DLD1 (cell line): Measurements from ENCODE around the gene ANGPTL7.
"Not testable (repeated sequence)": the region's sequence is repeated elsewhere in the genome, so short reads cannot be mapped to it uniquely, and the experiment has no call there.

Source experiments
- in situ Hi-C: cut with HindIII; loops from 2 replicates; pipeline ENCODE4 v1.10.0; 2017; ENCODE audit warnings: low sequenced_read_pairs

Gene ANGPTL7, protein sequence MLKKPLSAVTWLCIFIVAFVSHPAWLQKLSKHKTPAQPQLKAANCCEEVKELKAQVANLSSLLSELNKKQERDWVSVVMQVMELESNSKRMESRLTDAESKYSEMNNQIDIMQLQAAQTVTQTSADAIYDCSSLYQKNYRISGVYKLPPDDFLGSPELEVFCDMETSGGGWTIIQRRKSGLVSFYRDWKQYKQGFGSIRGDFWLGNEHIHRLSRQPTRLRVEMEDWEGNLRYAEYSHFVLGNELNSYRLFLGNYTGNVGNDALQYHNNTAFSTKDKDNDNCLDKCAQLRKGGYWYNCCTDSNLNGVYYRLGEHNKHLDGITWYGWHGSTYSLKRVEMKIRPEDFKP

DNA sequence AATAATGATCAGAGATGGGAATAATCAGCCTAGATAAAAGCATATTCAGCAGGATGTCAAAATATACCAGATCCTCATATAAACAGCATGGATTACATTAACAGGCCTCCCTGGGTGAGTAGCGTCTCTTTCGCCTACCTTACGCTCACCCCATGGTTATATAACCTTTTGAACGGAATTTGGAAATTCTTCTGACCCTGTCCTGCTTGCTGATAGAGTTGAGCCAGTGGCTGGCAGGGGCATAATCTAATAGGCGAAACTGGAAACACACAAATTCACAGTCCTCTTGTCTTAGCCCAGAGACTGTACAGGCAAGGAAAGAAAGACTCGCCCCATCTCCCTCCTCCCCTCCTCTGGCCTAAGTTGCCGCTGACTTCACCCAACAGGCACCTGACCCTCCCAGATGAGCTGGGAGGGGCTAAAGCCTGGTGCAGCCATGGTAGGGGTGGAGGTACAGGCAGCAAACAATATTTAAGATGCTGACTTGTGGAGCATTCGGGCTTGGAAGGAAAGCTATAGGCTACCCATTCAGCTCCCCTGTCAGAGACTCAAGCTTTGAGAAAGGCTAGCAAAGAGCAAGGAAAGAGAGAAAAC lies at the start of gene ANGPTL7:
Gene ANGPTL7, plus strand, starts transcription at position 498 of the 594 bp plus-strand sequence. CDS start 225 bp downstream, outside the sequence.
- in situ Hi-C loops: no loop called here

DNA sequence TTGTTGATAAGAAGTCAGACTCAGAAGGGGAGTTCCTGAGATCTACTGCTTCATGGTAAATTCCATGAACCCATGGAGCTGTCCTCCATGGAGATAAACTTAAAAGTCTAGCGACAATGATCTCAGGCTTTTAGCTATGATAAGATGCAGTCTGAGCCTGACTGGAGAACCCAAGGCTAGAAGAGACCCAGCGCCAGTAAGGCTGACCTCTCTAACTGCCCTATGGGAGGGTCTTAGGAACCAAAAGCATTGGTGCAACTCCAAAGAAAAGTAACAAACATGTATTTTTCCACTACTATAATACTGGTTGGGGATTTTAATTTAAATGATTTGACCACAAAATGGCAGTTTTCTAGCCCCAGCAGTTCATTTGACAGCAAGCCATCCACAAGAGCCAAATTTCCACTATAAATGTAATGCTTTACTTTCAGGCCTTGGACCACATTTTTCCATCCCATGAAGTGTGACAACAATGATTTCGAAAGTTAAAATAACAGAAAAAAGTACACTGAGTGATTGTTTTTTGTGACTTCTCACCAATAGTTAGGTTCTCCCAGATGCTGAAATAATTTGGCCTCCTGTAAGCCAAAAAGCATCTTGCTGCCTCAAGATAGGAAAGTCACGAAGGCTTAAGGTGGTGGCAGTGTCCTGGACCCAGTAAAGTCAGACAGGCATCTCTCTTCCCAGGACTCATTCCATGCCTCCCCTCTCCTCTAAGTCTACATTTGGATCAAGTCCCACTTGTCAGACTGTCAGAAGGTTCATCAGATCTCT lies 46.4 kb upstream of the ANGPTL7 start:
- in situ Hi-C loops: no loop called here

DNA sequence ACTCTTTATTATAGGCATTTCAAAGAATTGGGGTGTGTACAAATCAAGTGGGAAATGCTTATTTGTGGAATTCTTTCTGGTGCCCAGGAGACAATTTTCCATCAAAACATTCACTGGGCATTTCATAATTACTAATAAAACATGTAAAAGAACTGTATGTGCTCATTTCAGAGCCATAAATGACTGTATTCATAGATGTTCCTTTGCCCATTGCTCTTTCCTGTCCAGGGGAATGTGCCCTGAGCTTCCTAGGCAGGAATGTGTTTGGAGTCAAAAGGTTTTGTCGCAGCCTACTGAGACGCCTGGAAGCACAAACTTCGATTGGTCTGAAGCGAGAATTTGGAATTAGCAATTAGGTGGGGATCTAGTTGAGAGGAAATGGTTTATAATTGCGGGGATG lies 45.8 kb upstream of the ANGPTL7 start:
- in situ Hi-C loops: no loop called here

DNA sequence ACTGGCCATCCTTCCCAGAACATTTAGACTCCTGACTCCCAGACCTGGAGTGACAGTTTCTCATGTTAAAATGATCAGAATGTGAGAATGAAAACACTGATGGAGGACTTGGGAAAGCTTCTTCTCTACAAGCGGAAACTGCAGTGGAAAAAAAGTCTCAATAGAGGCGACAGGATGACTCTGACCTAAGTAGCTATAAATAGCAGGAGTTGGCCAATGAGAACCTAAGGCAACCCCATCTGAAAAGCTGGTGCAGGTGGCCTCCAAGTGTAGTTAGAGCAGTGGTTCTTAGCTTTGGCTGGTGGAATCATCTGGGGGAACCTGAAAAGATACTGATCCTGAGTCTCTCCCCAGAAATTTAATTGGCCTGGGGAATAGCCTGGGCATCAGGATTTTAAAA lies 45.2 kb upstream of the ANGPTL7 start:
- in situ Hi-C loops: no loop called here

DNA sequence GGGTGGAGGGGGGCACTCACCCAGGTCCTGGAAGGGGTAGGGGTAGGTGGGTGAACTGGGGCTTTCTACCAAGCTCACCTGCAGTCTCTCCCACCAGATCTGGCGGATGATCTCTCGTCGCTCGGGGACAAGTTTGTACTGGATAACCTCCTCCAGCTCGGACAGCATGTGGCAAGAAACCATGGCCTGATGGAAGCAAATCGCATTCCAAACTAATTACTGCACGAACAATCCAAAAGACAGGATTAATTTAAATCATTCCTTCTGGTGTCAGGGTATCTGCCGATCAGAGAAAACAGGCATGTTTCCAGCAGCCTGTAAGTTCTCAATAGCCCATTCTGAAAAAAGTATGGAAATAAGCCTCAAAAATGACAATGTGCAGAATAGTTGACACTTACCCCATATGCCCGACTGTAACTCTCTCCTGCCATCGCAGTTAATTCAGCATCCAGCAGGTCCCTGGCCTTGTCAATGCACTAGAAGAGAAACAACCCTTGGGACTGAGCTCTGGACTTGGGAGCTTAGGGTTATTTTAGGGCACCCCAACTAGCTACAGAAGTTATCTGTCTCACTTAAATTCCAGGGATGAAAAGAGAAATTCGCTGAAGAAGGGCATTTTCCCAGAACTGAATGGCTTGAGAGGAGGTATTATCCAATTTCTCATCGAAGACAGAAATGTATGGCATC lies 44.4 kb upstream of the ANGPTL7 start:
- in situ Hi-C loops: no loop called here

DNA sequence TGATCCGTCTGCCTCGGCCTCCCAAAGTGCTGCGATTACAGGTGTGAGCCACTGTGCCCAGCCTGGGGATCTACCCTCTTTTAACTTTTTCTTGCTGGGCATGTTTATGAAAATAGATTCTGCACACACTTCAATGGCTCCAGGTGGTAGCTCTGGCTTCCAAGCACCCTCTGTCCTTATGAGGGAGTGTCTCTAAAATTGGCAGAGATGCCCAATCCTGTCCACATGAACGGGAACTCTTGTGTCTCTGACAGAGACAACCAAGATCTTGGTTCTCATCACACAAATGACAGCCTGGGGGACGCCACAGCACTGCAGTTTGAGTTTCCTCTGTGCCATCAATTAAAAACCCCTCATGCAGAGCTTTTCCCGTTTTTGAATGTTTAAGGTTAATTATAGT lies 43.4 kb upstream of the ANGPTL7 start:
- in situ Hi-C loops: no loop called here

DNA sequence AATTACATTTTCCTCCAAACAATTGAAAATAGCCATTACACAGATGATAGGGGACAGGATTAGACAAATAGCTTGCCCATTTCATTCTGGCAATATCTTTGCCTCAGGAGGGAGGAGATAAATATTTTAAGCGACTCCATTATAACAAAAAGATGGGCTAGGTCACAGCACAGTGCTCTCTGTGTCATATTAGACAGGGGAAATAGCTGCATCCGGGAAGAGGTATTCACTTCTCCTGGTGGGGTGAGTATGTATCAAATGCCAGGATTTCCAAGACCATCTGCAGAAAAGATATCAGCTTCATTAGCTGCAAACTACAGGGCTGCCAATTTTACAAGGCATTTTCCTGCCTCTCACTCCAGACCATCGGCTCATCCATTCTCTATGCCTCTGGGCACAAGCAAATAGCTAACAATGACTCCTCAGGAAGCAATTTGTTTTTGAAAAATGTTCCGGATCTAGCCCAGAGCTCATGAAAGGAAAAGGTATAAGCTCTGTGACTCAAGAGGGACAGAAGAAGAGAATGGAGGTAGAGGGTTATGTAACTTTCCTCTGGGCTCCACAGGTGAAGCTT lies 41.9 kb upstream of the ANGPTL7 start:
- in situ Hi-C loops: no loop called here

DNA sequence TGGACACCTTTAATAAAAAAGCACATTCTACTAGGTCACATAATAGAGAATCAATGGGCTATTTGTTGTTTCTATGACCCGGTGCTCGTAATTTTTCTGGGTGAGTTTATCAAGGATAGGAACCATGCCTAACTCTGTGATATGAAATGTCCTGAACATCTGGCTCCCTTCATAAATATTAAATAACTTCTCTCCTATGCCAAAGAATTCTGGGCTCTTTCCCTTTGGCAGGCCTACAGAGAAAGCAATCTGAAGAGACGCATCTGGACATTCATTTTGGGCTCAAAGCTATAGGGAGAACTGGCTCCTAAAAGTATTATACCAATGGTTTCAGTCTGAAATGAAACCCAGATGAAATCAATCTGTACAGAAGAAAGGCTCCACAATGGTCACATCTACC lies 38.8 kb upstream of the ANGPTL7 start:
- in situ Hi-C loops: no loop called here

DNA sequence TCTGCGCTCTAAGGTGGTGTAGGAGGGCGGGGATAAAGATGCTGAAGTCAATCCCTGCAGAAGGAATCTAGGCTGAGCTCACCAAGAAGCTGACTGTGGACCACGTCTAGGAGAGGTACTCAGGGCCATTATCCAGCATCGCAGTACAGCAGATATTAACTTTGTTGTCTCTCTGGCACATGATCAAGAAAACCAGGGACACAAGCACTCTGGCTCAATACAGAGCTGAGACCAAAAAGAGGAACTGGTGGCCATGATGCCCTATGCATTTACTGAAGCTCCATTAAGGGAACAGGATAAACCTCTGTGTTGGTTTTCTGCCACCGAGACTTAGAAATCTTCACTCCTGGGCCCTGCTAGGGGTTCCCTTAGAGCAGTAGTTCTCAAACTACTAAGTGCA lies 38.0 kb upstream of the ANGPTL7 start:
- in situ Hi-C loops: no loop called here

DNA sequence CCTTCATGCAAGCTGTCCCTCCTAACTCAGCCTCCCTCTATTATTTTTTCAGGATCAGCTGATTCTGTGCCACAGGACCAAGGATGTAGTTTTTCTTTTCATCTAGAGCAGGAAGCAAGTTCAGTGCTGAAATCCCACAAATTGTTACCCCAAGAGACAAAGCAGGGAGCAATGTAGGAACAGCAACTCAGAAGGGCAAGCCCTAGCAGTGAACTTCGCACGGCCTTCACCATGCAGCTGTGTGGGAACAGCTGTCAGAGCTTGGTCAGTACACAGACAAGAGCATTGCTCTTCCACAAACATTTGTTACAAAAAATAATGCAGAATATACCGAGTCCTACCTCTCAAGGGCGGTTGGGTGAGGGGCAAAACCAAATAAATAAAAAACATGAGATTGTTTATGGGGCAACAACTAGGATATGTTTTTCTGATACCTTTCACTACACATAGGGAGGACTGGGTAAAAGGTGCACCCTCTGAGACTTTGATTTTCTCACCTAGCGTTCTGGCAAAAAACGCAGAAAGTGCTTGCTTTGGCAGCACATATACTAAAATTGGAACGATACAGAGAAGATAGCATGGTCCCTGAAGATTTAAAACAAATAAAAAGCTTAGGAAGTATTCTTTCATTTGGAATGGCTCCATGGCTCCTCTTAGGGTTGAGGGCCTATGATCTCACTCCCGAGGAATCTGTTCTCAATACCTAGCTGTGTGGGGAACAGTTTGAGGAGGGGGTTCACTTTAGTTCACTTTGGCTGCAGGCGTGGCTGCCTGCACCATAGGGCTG lies 37.1 kb upstream of the ANGPTL7 start:
- in situ Hi-C loops: no loop called here

DNA sequence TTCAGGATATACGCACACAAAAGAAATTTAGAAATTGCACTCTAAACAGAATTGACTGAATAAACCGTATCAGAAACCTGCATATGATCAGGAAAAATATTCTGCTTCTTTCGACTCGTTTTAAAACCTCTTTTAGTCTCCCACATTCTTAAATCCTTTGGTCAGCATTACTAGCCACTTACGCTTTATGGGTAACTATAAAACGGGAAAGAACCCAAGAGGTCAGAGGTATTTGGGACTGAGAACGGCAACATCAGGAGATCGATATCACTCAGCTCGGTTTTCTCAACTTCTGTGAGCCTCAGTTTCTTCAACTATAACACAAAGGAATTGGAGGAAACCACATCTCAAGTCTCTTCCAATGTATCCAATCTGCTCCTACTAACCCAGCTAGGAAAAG lies 36.4 kb upstream of the ANGPTL7 start:
- in situ Hi-C loops: no loop called here

DNA sequence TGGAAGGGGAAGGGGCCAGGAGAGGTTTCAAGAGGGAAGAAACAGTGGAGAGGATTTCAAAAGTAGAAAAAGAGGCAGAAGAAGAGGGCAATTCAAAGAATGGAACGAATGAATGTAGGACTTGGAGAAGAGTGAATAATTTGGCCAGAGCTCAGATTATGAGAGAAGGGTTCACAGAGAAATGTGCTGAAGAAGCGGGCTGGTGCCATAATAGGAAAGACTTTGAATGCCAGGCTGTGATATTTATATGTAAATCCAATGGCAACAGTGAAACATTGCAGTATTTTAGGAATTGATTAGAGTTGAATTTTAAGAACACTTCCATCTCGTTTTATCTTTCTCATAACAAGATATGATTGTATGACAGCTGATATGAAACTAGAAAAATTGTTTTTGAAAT lies 36.0 kb upstream of the ANGPTL7 start:
- in situ Hi-C loops: no loop called here

DNA sequence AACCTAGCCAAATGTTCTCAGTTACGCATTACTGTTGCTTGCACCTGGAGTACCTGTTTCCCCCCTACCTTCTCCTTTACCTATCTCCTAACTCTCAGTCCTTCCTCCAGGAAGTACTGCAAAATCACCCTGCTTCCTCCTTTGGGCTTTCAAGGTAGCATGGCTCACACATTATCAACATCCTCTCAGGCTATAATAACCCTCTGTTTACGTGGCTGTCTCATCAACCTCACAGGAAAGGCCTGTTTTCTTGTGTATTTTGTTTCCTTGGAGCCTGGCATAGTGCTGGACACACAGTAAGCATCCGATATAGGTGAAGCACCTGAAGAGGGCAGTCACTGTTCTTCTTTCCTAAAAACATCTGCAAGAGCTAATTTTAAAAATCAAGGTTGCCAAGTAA lies 32.7 kb upstream of the ANGPTL7 start:
- in situ Hi-C loops: no loop called here

DNA sequence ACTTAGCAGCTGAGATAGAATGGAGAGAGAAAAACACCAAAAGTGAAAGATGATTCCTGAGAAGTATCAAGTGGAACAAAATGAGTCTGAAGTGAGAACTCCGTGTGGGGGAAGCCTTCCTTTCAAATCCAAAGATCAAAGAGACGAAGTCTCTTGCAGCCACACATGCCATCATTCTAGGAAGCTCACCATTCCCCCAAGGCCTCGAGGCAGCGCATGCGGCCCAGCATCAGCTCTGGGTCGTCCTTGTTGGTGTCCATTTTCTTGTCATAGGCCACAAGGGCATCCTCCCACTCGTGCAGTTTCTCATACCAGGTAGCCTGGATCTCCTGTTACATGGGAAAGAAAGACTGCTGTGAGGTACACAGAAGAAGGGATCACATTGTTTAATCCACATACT lies 32.2 kb upstream of the ANGPTL7 start:
- in situ Hi-C loops: no loop called here

DNA sequence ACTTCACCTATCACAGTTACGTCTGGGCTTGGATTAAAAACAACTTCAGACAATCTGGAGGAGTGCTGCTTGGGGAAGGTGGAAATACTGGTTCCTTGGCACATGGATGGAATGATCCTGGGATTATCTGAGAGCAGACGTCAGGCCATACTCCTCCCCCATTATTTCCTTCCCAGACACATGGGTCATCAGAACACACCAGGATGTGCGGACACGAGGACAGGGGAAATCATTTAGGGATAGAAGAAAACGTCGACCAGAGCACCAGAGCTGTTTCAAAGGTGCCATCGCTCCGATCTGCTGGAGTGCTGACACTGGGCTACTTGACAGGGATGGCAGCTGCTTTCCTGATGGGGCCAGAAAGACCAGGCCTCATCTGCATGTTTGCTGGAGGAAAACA lies 31.8 kb upstream of the ANGPTL7 start:
- in situ Hi-C loops: no loop called here

DNA sequence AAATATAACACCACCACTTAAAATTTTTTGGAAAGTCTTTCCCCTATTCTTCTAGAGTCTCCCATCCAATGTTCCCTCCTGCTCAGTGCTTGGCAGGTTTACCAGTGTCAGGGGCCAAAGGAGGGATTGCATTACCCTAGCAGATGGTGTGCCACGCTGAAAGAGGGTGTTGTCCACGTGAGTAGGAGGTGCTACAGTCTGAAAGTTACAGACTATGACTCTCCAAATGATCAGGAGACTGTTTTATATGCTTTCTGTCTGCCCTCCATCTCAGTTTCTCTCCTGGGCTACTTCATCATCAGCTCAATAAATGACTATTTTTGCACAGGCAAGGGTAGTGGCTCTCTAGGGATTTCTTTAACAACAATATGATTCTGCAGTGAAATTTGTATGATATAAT lies 31.3 kb upstream of the ANGPTL7 start:
- in situ Hi-C loops: no loop called here

DNA sequence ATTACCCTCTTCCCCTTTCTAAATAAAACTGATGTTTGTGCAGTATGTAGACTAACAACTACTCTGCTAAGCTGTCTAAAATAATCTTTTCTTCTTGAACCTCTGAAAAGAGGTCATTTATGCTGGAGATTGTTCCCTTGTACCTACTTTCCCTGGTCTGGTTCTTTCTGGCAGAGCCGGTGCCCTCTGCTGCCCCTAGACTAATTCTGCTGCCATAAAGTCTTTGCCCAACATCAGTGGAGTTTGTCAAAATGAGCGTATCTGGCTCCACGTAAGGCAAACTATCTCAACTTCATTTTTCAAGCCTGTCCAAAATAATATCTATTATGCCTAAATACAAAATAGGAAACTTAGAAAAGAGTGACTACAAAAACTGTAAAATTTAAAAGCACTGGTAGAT lies 30.9 kb upstream of the ANGPTL7 start:
- in situ Hi-C loops: no loop called here

DNA sequence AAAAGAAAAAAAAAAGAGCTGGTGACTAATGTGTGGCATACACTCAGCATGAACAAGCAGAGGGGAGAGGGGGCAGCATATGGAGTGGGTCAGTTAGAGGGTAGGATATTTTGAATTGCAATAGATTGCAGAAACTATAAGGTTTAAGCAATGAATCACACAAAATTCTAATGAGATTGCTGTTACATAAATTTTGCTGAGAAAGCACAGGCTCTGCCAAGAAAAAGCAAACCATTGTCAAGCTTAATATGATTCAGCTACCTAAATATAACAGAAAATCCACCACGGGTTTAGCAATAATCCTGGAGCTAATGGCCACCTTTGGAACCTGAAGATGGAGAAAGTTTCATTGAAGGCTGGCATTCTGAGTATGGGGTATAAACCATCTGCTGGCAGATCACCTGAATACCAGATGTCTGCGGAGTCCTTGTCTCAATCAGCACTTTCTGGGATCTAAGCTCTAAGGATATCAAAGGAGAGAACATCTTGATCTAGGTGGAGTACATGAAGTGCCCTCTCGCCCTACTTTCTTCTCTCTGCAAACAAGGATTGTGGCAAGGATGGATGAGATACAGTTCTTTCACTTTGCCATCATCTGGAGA lies 30.3 kb upstream of the ANGPTL7 start:
- in situ Hi-C loops: no loop called here

DNA sequence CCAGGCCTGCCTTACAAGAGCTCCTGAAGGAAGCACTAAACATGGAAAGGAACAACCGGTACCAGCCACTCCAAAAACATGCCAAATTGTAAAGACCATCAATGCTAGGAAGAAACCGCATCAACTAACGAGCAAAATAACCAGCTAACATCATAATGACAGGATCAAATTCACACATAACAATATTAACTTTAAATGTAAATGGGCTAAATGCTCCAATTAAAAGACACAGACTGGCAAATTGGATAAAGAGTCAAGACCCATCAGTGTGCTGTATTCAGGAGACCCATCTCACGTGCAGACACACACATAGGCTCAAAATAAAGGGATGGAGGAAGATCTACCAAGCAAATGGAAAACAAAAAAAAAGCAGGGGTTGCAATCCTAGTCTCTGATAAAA lies 26.4 kb upstream of the ANGPTL7 start:
- in situ Hi-C loops: not testable (repeated sequence)

DNA sequence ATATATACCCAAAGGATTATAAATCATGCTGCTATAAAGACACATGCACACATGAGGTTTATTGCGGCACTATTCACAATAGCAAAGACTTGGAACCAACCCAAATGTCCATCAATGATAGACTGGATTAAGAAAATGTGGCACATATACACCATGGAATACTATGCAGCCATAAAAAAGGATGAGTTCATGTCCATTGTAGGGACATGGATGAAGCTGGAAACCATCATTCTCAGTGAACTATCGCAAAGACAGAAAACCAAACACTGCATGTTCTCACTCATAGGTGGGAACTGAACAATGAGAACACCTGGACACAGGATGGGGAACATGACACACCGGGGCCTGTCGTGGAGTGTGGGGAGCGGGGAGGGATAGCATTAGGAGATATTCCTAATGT lies 22.4 kb upstream of the ANGPTL7 start:
- in situ Hi-C loops: not testable (repeated sequence)
